ENCODE measurements around the gene SAP30L.

SAP30L gene, protein sequence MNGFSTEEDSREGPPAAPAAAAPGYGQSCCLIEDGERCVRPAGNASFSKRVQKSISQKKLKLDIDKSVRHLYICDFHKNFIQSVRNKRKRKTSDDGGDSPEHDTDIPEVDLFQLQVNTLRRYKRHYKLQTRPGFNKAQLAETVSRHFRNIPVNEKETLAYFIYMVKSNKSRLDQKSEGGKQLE

DNA sequence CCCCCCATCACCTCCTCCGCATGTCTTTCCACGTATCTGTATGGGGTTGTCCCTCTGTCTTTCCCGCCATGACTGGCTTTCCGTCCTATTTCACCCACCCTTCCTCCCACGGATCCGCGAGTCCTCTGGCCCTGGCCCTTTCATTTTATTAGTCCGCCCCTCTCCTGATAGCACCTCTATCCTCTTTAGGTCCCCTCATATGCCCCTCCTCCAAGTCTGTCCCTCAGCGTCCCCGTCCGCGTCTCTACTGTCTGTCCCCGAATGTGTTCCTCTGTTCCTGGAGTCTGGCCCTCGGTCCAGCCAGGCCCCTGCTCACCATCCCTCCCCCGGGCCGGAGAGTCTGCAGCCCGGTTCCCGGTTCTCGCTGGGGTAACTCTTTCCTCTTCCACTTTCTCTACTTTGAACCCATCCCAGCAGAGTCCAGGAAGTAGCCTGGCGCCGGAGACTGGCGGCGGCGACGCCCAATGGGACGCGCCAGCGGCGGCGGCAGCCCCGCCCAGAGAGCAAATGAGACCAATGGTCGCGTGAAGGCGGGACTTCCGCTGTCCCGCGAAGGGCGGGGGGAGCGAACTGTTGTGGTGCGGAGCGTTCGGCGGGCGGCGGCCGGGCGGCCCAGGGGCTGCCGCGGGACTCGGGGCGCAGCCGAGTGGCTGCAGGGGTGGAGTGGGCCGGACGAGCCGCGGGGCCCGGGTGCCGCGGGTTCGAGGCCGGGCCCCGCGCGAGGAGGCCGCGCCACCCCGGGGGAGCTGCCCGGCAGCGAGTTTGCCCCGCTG is at the start of gene SAP30L:
SAP30L (plus strand) TSS at position 576 of the 773 bp plus-strand sequence. CDS start 608 bp downstream, outside the sequence.
- peak; percentile 93 for DNase-seq

DNA sequence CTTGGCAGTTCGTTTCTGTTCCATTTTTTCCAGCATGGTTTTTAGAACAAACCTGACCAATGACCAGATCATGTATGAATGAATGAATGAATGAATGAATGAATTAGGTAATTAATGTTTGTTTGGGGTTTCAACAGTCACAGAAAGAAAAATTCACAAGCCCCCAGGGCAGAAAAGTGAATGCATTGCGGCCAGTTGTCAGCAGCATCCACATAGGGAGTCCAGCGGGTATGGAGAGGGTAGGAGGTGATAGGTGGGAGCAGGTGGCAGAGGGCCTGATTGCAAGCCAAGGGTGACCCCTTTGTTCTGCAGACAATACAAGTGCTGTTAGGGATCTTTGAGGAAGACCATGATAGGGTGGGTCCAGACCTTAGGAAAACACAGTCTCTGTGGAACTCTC is 49.7 kb upstream of the SAP30L start:
- DNase-seq: no peak

DNA sequence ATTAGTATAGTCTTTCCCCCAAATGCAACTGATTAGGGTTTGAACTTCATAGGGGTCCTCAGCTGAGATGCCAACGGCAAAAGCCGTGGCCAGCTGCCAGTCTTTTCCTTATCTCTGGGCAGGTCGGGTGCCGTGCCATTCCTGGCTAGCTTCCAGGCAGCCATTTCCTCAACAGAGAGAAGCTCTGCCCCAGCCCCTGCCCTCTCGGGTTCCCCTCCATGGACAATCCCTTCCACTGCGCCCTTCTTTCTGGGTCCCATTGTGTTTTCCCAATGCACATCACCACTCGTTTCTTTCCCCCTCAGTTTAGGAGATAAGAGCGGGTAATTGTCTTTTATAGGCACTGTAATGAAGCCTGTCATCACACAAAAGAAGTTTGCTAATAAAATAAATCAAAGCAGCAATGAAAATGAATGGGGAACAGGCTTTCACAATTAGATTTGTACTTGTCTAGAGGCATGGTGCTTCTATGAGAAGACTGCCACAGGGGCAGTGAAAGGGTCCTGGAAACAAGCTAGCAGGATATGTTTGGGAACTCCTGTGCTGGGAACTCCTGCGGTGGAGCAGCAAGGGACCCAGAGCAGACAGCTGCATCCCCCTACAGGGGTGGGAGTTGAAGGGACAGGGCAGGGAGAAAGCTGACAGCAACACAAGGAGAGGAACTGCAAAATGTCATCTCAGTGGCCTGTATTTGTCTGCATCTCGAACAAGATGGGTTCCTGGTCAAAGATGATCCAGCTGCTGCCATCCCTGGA is 48.0 kb upstream of the SAP30L start:
- no peak for DNase-seq

DNA sequence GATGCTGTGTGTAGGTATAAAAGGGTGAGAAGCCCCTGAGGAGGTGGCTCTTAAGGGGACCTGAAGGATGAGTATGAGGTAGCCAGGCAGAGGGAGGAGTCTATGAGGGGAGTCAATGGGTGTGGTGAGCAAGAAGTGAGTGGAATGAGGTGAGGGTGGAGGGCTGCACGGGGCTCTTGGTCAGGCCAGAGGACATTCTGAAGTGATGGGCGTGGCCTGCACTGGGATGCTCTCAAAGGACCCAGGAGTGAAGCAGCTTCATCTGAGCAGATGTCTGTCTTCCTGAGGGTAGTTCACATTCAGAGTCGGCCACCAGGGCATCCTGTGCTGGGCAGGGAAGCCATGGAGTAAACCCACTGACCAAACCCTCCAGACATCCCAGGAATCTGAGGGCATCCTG is 45.1 kb upstream of the SAP30L start:
- no peak for DNase-seq

DNA sequence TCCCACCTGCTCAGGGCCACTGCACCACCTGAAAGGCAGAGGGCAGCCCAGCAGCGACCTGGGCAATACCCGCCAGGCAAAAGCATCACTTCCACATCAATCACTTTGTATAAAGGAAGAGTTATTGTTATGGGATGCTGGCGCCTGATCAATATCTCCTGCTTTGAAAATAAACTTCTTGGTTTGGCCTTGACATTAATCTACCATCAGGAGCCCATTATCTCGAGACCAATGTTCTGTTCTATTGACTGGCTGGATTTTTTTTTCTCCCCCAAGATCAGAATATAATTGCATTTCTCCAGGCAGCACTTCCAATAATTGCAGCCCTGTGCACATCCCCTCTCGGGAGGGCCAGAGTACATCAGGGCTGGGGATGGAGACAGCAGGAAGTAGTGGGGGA is 44.4 kb upstream of the SAP30L start:
- no peak for DNase-seq

DNA sequence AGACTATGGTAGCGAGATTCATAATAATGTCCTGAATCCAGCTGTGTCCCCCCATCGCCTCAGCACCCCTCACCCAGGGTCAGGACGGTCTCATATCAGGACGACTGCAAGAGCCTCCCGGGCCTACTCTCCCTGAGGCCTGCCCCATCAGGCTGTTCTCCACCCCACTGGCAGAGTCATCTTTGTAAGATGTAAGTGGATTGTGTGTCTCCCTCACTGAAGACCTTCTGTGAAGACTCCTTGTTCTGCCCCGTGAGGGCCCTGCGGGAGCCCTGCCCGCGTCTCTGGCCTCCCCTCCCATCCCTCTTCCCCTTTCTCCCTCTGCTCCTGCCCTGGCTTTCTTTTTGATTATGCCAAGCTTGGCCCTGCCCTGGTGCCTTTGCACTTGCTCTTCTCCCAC is 43.9 kb upstream of the SAP30L start:
- DNase-seq: no peak

DNA sequence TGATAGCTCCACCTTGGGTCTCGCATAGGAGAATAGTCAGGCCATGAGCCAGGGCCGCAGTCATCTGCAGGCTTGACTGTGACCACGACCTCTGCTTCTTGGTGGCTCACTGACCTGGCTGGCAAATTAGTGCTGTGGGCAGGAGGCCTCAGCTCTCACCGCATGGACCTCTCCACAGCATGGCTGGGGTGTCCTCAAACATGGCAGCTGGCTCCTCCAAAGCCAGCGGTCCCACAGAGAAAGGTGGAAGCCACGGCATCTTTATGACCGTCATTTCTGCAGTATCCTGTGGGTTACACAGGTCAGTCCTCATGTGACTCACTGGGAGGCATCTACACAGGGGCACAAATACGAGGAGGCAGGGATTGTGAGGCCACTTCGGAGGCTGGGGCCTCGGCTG is 43.2 kb upstream of the SAP30L start:
- no peak for DNase-seq

DNA sequence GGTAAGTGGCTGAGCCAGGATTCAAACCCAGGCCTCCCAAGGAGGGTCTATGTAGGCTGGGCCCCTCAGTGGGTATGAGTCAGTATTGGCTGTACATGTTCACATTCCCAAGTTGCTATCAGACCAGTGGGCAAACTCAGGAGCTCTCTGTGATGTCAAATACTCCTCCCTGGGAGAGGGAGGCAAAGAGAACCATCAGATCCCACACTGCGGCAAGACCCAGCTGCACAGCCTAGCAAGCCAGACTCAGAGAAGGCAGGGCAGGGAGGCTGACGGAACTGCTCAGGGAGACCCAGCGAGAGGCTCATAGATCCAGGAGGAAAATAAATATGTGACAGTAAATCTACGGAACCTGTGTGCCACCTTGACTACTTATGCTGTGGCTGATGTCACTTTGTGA is 42.6 kb upstream of the SAP30L start:
- DNase-seq: no peak

DNA sequence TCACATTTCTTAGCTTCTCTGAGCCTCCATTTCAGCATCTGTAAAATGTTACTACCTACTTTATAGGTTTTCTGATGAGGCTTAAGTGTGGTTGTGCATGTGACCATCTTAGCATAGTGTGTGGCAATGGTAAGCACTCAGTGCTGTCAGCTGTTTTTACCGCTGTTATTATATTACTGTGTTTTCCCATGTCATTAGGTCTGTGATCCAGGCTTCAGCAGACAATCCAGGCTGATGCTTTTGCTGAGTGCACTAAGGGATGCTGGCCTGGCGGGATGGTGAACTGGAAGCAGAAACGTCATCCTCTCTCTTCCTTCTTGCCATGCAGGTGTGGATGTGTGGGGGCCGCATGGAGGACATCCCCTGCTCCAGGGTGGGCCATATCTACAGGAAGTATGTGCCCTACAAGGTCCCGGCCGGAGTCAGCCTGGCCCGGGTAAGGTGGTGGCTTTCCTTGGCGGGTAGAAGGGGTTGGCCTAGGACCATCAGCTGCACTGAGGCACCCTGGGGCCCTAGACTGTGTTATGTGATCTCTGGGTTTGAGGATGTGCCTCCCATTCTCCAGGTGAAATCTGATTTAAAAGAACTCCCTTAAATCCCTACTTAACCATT is 41.9 kb upstream of the SAP30L start:
- DNase-seq: no peak

DNA sequence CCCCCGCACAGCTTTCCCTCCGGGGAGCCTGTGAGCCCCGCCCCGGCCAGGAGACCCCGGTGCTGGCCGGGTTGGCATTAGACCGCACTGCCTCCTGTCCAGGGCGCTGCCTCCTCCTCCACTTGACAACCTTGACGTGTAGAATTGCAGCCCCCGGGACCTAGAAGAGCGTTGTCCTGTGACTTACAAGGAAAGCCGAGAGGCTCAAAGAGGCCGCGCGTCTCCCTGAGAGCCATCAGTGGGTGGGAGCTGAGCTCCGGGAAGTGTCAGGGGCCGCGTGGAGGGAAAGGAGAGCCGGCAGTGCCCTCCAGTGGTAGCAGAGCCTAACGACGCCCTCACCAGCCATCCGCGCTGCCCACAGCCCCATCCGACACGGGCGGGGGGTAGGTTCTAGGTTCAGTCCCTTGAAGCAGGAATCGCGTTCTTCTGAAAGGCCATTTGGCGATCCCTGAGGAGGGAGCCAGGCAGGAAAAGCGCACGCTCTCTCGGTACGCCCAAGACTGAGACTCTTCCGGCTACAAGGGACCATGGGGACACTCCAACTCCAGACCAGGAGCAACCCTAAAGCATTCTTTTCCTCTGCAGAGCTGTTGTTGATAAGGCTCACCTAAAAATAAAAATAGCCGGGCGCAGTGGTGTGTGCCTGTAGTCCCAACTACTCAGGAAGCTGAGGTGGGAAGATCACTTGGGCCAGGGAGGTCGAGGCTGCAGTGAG is 40.6 kb upstream of the SAP30L start:
- DNase-seq: peak; percentile 74

DNA sequence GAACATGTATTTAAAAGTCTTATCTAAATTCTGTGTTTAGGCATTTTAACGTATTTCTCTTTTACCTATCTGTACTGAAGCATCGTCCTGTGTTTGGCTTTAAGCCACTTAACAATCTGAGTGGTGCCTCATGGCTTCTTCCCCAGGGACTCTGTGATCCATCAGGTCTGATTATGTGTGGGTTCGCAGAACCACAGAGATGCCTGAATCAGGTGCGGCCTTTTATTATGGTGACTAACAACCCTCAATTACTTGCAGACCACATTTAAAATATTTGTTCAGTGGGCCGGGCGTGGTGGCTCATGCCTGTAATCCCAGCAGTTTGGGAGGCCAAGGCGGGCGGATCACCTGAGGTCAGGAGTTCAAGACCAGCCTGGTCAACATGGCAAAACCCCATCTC is 39.6 kb upstream of the SAP30L start:
- no peak for DNase-seq

DNA sequence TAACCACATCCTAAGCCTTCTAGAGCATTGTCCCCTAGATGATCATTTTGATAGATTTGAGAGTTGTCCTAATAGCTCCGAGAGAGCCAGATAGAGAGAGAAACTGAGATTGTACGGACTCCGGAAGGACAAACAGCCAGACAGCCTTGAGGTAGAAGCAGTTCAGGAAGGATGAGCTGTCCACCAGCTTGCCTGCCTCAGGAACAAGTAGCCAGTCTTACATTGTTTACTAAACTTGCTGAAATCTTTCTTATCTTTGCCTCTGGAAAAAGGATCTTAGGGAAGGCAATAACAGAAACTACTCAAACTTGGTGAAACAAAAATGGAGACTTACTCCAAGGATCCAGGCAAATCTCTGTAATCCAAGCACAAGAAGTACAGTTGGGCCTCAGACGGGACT is 39.0 kb upstream of the SAP30L start:
- DNase-seq: no peak

DNA sequence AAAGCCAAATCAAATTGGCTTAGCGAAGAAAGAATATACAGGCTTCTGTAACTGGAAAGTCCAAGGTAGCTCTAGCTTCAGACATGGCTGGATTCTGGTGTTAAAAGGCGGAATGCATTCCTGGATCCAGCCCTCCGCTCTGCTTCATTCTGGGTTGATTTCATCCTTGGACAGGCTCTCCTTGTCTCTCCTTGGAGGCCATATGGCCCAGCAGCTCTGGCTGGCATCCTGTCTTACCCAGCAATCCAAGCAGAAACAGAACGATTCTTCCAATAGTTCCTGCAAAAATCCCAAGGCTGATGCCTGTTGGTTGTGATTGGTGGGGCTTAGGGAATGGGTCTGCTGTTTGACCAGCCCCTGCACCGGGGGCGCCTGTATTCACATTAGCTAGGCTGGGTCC is 37.0 kb upstream of the SAP30L start:
- DNase-seq: no peak

DNA sequence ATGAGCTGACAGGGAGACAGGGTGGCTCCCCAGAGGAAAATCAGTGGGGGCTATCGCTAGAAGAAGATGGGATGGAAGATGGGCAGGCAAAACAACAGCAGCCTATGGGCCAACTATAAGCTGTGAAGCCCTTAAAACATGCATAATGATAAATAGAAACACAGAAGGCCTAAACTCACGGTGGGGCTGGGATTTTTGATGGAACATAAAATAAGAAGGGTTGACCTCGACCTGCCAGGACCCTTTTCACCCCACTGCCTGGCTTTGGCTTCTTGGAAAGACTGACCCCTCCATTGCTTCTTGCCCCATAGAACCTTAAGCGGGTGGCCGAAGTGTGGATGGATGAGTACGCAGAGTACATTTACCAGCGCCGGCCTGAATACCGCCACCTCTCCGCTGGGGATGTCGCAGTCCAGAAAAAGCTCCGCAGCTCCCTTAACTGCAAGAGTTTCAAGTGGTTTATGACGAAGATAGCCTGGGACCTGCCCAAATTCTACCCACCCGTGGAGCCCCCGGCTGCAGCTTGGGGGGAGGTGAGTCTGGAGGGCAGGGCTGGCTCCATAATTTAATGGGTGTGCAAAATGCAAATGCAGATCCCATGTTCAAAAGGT is 36.5 kb upstream of the SAP30L start:
- no peak for DNase-seq

DNA sequence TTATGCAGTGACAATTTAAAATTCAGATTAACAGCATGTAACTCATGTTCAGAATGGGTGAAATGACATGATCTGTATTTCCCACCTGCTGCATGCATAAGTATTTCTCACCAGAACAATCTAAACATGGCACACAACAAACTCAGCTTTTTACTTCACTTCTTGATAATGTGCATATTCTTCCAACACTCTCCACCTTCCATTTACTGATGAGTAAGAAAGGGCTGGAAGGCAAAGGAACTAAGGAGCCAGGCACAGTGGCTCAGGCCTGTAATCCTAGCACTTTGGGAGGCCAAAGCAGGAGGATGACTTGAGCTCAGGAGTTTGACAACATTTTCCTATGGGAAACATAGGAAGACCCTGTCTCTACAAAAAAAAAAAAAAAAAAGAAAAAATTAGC is 35.8 kb upstream of the SAP30L start:
- DNase-seq: no peak

DNA sequence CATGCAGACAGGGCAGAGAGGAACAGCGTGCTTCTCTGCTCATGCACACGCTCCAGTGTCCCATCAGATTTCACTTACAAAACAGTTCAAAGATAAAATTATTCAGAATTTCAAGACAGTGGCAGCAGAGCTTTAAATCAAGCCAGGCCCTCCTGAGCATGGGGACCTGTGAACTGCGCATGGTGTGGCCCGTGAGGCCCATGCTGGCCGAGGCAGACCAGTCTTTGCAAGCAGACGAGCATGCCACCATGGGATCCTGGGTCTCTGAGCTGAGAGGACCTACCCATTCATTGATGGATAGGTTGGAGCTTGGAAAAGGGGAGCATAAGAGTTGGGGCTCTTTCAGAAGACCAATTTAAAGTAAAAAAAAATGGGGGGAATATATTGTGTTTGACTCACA is 35.0 kb upstream of the SAP30L start:
- no peak for DNase-seq

DNA sequence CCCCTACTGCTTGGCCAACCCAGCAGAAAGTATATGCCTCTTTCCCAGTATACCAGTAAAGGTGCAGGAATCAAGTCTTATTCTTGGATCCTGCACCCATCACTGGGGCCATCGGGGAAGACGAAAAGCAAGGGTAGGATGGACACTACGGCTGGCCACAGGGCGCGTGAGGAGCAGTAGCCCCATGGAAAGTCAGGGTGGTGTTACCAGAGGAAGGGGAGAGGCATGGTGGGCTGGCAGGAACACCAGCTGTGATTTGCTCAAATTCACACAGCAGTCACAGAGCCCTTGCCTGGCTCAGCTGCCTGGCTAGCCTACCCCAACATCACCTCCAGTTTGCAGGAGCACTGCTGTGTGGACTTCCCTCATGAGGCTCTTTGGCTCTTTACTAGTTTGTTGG is 34.5 kb upstream of the SAP30L start:
- DNase-seq: no peak

DNA sequence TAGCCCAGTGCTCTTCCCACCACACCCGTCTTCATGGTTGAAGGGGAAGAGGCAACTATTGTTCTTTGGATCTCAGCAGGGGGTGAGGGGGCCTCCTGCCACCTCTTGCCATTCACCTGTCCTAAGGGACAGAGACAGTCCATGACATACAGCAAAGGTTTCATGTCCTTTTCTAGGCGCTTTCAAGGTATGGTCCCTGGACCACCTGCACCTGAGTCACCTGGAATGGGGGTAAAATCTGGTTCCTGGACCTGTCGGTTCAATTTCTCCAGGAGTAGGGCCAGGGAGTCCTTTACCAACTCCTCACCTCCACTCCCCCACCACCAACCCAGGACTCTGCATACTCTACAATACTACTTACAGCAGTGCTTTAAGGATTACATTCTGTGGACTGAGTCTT is 33.5 kb upstream of the SAP30L start:
- no peak for DNase-seq

DNA sequence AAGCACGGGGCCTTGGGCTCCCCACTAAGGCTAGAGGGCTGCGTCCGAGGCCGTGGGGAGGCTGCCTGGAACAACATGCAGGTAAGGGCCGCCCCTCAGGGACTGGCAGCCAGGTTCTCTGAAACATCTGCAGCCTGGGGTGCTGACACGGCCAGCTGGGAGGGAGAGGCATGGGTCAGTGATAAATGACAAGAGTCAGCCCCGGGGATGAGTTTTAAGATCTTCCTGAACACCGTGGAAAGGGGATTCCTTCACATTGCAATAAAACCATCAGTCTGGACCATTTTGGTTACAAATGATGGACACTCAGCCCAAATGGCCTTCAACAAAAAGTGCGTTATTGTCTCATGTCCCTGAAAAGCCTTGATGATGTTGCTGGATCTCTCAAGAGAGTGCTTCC is 32.9 kb upstream of the SAP30L start:
- no peak for DNase-seq

DNA sequence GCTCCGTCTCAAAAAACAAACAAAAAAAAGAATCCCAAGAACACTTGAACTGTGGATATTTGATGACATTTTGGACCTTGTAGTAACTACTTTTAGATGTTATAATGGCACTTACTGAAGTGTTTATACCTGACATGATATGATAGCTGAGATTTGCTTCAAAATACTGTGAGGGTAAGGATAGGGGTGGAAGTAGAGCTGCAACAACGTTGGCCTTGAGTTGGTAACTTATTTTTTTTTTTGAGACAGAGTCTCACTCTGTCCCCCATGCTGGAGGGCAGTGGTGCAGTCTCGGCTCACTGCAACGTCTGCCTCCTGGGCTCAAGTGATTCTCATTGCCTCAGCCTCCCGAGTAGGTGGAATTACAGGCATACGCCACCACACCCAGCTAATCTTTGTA is 30.7 kb upstream of the SAP30L start:
- no peak for DNase-seq

DNA sequence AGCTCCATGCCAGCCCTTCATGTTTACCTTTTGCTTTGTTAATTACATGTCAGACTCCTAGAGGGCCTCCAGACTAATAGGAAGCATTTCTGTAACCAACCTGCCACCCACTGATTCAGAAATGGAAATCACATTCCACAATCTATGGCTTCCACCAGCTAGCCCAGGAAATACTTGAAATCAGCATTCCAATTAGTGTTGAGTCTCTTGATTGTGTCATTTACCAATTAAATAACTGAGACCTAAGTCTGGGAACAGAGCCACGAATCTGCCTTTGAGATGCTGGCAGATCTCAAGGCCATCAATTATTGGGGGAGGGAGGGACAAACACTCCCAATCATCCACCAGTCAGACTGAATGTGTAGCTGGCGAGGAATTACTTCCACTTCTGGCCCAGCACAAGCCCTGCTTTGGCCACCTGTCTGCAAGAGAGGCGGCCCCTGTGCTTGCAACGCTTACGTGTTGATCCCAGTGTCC is 27.4 kb upstream of the SAP30L start:
- no peak for DNase-seq

DNA sequence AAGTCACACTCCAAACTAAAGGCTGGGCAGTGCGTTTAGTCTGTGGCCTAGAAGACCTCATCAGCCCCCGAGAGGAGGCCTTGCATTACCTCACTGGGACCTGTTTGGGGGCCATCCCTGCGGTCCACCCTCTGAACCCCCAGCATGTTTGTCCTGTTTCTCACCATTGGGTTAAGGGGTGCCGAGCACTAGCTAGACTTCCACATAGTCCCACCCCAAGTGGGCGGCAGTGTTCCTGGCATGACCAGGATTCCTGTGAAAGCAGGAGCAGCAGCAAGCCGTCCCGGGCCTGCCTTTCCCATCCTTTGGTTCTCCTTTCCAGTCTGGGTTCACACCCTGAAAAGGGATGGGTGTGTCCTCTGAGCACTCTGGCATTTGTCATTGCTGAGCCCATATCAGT is 26.6 kb upstream of the SAP30L start:
- DNase-seq: no peak

DNA sequence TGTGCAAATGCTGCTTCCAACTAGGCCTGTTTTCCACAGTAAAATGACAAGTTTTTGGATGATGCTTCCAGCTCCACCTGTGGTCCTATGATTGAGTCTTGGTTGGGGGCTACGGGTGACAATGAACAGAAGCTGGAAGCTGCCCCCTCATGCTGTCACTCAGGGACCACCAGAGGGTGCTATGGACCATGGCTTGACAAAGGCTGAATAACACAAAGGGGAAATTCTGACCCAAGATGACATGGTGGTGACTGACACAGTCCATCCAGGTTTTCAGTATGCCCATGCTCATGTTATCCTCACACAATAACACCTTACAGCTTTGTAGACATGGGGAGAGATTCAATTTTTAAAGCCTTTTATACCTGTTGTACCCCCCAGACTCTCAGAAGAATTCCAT is 23.9 kb upstream of the SAP30L start:
- DNase-seq: peak; percentile 8

All from stimulated activated CD4-positive, alpha-beta T cell treated with anti-CD3 and anti-CD28 coated beads, Interleukin-12 subunit alpha, Interleukin-12 subunit beta, amount 100 ng/mL, for 4 hours (primary cell).